ENCODE results near the gene PRR35.

DNA sequence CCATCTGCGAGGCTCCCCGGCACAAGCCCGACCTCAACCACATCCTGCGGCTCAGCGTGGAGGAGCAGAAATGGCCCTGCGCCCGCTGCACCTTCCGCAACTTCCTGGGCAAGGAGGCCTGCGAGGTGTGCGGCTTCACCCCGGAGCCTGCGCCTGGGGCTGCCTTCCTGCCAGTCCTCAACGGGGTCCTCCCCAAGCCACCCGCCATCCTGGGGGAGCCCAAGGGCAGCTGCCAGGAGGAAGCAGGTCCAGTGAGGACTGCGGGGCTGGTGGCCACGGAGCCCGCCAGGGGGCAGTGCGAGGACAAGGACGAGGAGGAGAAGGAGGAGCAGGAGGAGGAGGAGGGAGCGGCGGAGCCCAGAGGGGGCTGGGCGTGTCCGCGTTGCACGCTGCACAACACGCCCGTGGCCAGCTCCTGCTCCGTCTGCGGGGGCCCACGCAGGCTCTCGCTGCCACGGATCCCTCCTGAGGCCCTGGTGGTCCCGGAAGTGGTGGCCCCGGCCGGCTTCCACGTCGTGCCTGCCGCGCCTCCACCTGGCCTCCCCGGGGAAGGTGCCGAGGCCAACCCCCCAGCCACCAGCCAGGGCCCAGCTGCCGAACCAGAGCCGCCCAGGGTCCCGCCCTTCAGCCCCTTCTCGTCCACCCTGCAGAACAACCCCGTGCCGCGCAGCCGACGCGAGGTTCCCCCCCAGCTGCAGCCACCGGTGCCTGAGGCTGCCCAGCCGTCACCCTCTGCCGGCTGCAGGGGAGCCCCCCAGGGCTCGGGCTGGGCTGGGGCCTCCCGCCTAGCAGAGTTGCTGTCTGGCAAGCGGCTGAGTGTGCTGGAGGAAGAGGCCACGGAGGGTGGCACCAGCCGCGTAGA, 13.1 kb upstream of the PRR35 start:
- TF ChIP-seq ZNF274 (IDR thresholded peaks at IDR 0.05; ENCODE audit: low read depth, low read length): no peak
- no peak for TF ChIP-seq YY1 (IDR thresholded peaks at IDR 0.05; ENCODE audit: insufficient read depth, insufficient read length)
- TF ChIP-seq SUZ12 (IDR thresholded peaks at IDR 0.05; ENCODE audit: extremely low read depth, insufficient read depth, insufficient read length): no peak
